ENCODE data around the gene KIRREL3.

KIRREL3 gene

DNA sequence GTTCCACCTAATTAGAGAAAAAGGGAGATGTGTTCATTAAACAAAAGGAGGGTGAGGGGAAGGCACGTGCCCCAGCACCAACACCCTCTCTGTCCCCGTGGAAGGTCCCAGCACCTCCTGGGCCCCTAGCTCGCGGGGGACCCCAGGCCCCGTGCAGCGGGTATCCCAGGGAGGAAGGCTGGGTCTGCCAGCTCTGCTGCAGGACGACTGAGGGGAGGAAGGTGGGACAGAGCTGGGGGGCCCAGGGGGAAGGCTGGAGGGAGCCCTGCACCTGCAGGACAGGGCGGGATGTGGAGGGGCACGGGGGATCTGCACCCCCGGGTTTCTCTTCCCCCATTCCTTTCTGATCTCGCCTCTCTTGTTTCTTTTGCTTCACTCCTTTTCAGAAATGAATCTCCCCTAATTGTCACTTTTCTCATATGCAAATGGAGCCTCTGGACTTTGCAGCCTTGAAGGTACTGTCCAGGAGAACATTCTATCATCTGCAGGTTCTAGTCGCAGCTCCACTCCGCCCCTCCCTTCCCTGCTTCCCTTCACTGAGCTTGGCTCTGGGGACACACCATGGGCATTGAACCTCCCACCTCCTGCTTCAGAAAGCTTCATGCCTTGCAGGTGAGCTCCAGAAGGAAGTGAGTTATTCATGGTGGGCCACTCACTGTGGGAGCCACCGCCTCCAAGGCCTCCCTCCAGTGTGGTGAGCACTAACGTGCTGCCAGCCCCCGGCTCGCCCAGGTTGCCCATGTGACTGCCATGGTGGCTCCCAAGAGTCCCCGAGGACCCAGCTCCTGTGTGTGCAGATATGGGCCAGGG lies 534.1 kb downstream of the KIRREL3 start:
- peak overlapping the region; percentile 96 for H3K27ac Mint-ChIP-seq
- no peaks in the 10 kb centered on the region for H3K36me3 Mint-ChIP-seq
- H3K4me3 Mint-ChIP-seq = peak overlapping the region; percentile 64
- CTCF ChIA-PET = interaction anchor here (1.2 to 9.9 kb wide), 3 partner anchors 13 to 156 kb away, joined by 3 to 81 read pairs (median 6); no protein-coding TSS in a partner anchor
- H3K27me3 Mint-ChIP-seq = peaks cover 33% of the 10 kb centered on the region
- DNase-seq = no peak
- peaks cover 48% of the 10 kb centered on the region for H3K4me1 Mint-ChIP-seq
- peaks cover 3% of the 10 kb centered on the region for H3K9me3 Mint-ChIP-seq

GRCh38 chr11:126465573-126466188 lies 534.9 kb downstream of the KIRREL3 start:
- no peaks in the 10 kb centered on the region for H3K36me3 Mint-ChIP-seq
- CTCF ChIA-PET = interaction anchor here (1.2 to 9.9 kb wide), 3 partner anchors 14 to 156 kb away, joined by 3 to 81 read pairs (median 6); no protein-coding TSS in a partner anchor
- DNase-seq = peak; percentile 80

DNA sequence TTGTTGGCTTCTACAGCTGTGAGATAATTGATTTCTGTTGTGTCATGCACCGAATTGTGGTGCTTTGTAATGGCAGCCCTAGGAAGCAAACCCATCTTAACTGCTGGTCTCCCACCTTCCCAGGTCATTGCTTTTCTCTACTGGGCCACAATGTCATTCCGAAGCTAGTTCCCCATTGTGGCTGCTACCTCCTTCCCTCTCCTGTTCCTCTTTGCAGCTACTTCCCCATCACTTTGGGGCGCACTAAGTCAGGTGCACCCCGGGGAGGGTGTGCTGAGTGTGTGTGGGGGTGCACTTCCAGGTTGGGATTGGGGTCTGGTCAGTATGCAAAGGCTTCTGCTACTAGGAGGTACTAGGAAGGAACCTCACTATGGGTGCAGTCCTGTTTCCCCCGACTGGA lies 535.8 kb downstream of the KIRREL3 start:
- no peak overlapping the region for H3K4me3 Mint-ChIP-seq
- peak overlapping the region; percentile 96 for H3K27ac Mint-ChIP-seq
- H3K9me3 Mint-ChIP-seq = peaks cover 3% of the 10 kb centered on the region
- H3K36me3 Mint-ChIP-seq = no peaks in the 10 kb centered on the region
- H3K4me1 Mint-ChIP-seq = peaks cover 48% of the 10 kb centered on the region
- DNase-seq = no peak
- CTCF ChIA-PET = interaction anchor here (1.9 to 9.9 kb wide), 2 partner anchors 15 to 155 kb away, joined by 6 to 81 read pairs; no protein-coding TSS in a partner anchor
- H3K27me3 Mint-ChIP-seq = peaks cover 46% of the 10 kb centered on the region

More at GRCh38 chr11:126465573-126466188, 534.9 kb downstream of the KIRREL3 start:
- Mint-ChIP-seq H3K4me1 (peaks cover 48% of the 10 kb centered on the region), H3K27ac (peak overlapping the region; percentile 96), H3K27me3 (peaks cover 40% of the 10 kb centered on the region), H3K4me3 (peak overlapping the region; percentile 64), H3K9me3 (peaks cover 3% of the 10 kb centered on the region)

DNA sequence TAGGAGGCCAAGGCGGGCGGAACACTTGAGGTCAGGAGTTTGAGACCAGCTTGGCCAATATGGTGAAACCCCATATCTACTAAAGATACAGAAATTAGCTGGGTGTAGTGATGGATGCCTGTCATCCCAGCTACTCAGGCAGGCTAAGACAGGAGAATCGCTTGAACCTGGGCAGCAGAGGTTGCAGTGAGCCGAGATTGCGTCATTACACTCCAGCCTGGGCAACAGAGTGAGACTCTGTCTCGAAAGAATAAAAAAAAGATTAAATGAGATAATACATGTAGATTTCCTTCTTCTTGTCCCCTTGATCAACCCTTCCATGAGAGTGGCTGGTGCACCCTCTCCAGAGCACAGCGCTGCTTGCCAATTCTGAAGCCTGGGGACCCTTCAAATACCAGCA lies 538.1 kb downstream of the KIRREL3 start:
- Mint-ChIP-seq H3K4me3 (no peak overlapping the region), H3K27me3 (peaks cover 52% of the 10 kb centered on the region), H3K9me3 (peaks cover 3% of the 10 kb centered on the region), H3K36me3 (no peaks in the 10 kb centered on the region), H3K4me1 (peaks cover 35% of the 10 kb centered on the region), H3K27ac (no peak overlapping the region)
- CTCF ChIA-PET = no interaction called here
- DNase-seq = no peak

GRCh38 chr11:126461996-126462395 lies 538.6 kb downstream of the KIRREL3 start:
- Mint-ChIP-seq H3K4me1 (peaks cover 33% of the 10 kb centered on the region), H3K27ac (no peak overlapping the region), H3K36me3 (no peaks in the 10 kb centered on the region), H3K27me3 (peaks cover 52% of the 10 kb centered on the region), H3K4me3 (no peak overlapping the region), H3K9me3 (peaks cover 3% of the 10 kb centered on the region)
- DNase-seq = no peak
- CTCF ChIA-PET = no interaction called here

- H3K9me3 Mint-ChIP-seq = peaks cover 3% of the 10 kb centered on the region
- peaks cover 52% of the 10 kb centered on the region for H3K27me3 Mint-ChIP-seq
- H3K4me3 Mint-ChIP-seq = no peak overlapping the region
- CTCF ChIA-PET = interaction anchor here (0.7 kb wide), 1 partner anchor 20 kb away, joined by 4 read pairs; no protein-coding TSS in a partner anchor
- peaks cover 23% of the 10 kb centered on the region for H3K4me1 Mint-ChIP-seq
- H3K27ac Mint-ChIP-seq = no peak overlapping the region
- H3K36me3 Mint-ChIP-seq = no peaks in the 10 kb centered on the region
- no peak for DNase-seq
Measured at GRCh38 chr11:126461096-126461440, 539.5 kb downstream of the KIRREL3 start.

DNA sequence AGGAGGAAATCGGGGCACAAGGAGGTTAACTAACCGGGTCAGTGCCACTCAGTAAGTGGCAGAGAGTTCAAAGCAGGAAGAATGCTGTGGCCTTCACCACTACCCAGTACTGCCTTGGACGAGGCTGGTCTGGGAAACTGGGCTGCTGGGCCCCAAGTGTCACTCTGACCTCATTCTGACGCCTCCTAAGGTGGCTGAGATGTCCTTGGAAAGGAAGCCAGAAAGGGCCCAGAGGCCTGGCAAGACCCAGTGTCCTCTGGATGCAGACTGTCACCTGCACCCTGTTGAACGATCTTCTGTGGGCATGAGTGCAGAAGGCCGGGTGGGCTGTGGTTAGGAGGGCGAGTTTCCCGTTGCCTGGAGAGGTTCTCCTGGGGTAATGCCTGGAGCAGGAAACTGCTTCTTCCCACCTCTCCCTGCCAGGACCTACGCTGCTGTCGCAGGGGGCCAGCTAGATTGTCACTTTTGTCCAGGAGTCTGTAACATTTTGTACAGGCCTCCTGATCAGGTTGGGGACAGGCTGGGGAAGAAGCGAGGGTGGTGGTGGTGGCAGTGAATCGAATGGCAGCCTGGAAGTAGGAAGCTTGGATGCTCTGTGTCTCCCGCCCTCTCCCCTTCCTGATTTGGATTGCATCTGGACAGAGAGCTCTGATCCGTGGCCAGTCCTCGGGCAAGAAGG lies 540.0 kb downstream of the KIRREL3 start:
- Mint-ChIP-seq H3K36me3 (no peaks in the 10 kb centered on the region), H3K4me1 (peaks cover 18% of the 10 kb centered on the region), H3K27me3 (peaks cover 48% of the 10 kb centered on the region), H3K4me3 (no peak overlapping the region), H3K27ac (no peak overlapping the region), H3K9me3 (peaks cover 3% of the 10 kb centered on the region)
- CTCF ChIA-PET = interaction anchor here (0.7 to 2.5 kb wide), 2 partner anchors 20 kb away, joined by 4 to 9 read pairs; no protein-coding TSS in a partner anchor
- DNase-seq = no peak

GRCh38 chr11:126459691-126460281 lies 540.8 kb downstream of the KIRREL3 start:
- Mint-ChIP-seq H3K9me3 (peaks cover 3% of the 10 kb centered on the region), H3K4me3 (no peak overlapping the region), H3K36me3 (no peaks in the 10 kb centered on the region), H3K27me3 (peaks cover 41% of the 10 kb centered on the region), H3K4me1 (peaks cover 14% of the 10 kb centered on the region), H3K27ac (no peak overlapping the region)
- no peak for DNase-seq
- CTCF ChIA-PET = interaction anchor here (1.2 to 2.5 kb wide), 2 partner anchors 21 to 26 kb away, joined by 3 to 9 read pairs; no protein-coding TSS in a partner anchor

DNA sequence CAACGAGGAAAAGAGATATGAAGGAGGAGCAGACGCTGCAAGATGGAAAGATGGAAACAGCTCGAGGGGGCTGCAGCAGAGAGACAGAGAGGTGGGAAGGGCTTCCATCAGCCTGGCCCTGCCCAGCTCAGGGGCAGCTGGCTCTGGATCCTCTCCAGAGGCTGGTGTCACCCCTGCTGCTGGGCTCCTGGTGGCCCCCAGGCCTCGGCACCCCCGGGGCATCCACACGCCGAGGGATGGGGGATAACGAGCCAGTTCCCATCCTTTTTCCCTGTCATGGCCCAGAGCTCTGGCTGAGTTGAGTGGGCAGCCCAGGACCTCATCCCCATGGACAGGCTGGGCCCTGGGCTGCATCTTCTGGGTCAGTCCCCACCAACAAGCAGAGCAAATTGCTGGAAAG lies 542.8 kb downstream of the KIRREL3 start:
- Mint-ChIP-seq H3K9me3 (no peaks in the 10 kb centered on the region), H3K27ac (no peak overlapping the region), H3K4me1 (peaks cover 3% of the 10 kb centered on the region), H3K27me3 (peaks cover 30% of the 10 kb centered on the region), H3K36me3 (no peaks in the 10 kb centered on the region), H3K4me3 (no peak overlapping the region)
- CTCF ChIA-PET = no interaction called here
- DNase-seq = no peak

GRCh38 chr11:126456783-126457542 lies 543.6 kb downstream of the KIRREL3 start:
- H3K36me3 Mint-ChIP-seq = no peaks in the 10 kb centered on the region
- CTCF ChIA-PET = no interaction called here
- no peaks in the 10 kb centered on the region for H3K9me3 Mint-ChIP-seq
- no peak overlapping the region for H3K27ac Mint-ChIP-seq
- DNase-seq = no peak
- H3K4me3 Mint-ChIP-seq = no peak overlapping the region
- H3K4me1 Mint-ChIP-seq = peaks cover 3% of the 10 kb centered on the region
- peaks cover 28% of the 10 kb centered on the region for H3K27me3 Mint-ChIP-seq

- DNase-seq = no peak
- Mint-ChIP-seq H3K27ac (no peak overlapping the region), H3K9me3 (peaks cover 9% of the 10 kb centered on the region), H3K36me3 (no peaks in the 10 kb centered on the region), H3K27me3 (peaks cover 20% of the 10 kb centered on the region), H3K4me3 (no peak overlapping the region), H3K4me1 (peaks cover 3% of the 10 kb centered on the region)
- CTCF ChIA-PET = no interaction called here
Measured at GRCh38 chr11:126456089-126456488, 544.5 kb downstream of the KIRREL3 start.

GRCh38 chr11:126452241-126453101 lies 548.1 kb downstream of the KIRREL3 start:
- CTCF ChIA-PET = interaction anchor here (1.2 to 1.3 kb wide), 2 partner anchors 12 to 13 kb away, joined by 3 read pairs; no protein-coding TSS in a partner anchor
- DNase-seq = no peak
- Mint-ChIP-seq H3K9me3 (peaks cover 21% of the 10 kb centered on the region), H3K27me3 (peaks cover 4% of the 10 kb centered on the region), H3K36me3 (peaks cover 3% of the 10 kb centered on the region), H3K27ac (no peak overlapping the region), H3K4me1 (peaks cover 3% of the 10 kb centered on the region), H3K4me3 (no peak overlapping the region)

Data from activated naive CD4-positive, alpha-beta T cell treated with anti-CD3 and anti-CD28 coated beads, Interleukin-2, amount 10 ng/mL, durations not matched to agents 7 days and 5 days (primary cell).